GM18498 (cell line): ENCODE measurements around the gene CAMKK2.
"Not testable (repeated sequence)": the region's sequence is repeated elsewhere in the genome, so short reads cannot be mapped to it uniquely, and the experiment has no call there.

ENCODE experiments used
- ATAC-seq: cut with Tn5 transposase; IDR thresholded peaks from one replicate; pipeline ENCODE4 v1.9.1; 2021; ENCODE audit warnings: mild to moderate bottlenecking, moderate library complexity; ENCODE audit not compliant: unreplicated experiment

The CAMKK2 gene

DNA sequence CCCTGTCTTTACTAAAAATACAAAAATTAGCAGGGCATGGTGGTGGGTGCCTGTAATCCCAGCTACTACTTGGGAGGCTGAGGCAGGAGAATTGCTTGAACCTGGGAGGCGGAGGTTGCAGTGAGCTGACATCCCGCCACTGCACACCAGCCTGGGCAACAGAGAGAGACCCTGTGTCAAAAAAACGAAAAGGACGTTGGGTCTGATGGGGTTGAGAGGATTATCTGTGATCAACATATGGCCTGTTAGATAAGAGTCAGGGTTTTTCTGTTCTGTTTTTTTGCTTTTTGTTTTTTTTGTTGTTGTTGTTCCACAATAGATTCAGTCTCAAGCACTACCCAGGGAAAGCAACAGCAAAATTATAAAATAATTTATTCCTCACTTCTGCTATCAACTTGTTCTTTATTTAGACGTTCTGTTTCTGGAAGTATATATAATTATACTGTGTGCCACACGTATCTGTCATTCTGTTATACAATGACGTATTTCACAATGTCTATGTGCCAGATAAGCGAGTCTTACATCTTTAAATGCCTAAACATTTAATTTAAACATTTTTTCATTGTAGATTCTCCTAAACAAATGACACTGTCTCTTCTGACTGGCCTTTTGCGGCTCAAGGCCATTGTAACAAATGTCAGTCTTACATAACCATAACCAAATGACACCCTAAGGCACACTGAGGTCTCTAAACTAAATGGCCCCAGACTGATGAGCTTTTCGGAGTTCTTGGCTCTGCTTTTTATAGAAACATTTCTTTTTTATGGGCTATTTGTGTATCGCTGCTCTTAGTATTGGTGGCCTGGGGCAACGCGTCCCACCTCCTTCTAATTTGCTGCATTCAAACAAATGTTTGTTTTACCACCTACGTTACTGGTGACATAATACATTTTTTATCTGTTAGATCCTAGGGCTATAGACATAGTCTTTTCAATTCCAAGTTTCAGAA, 93.8 kb downstream of the CAMKK2 start:
- ATAC-seq: no peak

DNA sequence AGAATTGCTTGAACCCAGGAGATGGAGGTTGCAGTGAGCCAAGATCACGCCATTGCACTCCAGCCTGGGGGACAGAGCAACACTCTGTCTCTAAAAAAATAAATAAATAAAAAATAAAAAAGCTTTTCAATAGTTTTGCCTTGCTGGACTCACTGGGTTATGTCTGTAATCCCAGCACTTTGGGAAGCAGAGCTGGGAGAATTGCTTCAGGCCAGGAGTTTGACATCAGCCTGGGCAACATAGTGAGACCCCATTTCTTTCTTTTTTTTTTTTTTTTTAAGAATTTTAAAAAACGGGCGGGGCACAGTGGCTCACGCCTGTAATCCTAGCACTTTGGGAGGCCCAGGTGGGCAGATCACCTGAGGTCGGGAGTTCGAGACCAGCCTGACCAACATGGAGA, 95.4 kb downstream of the CAMKK2 start:
- not testable (repeated sequence) for ATAC-seq

DNA sequence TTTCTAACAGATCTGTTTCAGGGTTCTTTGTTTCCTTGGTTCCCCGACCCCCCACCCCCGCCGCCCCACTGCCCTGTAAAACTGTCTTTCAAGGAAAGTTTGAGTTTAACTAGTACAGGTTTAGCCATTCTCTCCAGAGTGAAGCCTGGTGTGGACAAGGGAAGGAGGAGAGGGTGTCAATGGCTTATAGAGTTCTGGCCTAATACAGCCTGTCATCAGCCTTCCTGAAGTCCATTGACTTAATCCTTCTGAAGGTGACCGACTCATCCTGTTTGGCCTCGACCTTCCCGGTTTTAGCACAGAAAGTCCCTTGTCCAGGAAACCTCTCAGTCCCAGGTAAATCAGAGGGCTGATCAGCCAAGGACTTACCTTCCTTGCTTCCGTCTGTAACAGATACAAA, 97.6 kb downstream of the CAMKK2 start:
- ATAC-seq: no peak

DNA sequence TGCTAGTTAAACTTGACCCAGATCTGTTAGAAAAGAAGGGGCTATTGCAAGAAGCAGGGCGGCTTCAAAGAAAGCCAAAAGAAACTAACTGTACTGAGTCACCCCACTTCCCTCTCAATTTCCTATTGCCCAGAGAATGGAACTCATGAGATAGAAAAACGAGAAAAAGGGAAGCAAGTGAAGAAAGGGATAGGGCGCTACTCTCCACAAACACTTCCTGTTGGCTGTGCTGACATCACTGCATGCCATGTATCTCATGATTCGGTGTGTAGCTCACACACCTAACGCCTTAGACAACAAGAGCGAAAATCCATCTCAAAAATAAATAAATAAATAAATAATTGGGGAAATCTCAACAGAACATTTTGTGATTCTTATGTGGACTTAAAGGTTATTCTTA, 99.6 kb downstream of the CAMKK2 start:
- ATAC-seq: no peak

DNA sequence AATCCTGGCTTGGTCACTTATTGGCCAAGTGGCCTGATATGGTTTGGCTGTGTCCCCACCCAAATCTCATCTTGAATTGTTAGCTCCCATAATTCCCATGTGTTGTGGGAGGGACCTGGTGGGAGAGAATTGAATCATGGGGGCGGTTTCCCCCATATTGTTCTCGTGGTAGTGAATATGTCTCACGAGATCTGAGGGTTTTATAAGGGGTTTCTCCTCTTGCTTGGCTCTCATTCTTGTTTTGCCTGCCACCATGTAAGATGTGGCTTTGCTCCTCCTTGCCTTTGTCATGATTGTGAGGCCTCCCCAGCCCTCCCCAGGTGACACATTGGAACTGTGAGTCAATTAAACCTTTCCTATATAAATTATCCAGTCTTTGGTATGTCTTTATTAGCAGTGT, 105.4 kb downstream of the CAMKK2 start:
- ATAC-seq: no peak

DNA sequence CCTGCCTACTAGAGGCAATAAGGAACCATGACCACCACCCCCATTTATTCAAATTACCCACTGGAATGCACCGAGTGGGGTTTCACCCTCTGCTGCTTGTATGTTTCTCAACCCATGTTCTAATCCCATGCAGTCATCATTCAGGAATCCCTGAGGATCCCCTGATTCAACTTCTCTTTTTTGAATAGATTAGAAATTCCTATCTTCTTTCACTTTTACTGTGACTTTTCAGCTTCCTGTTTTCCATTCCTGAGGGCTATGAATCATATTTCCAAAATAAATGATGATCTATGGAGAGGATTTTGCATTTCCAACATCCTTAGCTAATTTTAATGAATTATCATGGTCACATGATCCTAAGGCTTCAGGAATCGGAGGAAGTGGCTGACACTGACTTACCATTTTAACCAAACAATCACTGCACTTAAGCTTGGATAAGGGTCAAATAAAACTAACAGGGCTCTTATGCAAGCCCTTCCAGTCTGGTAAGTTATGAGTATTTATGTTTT, 105.9 kb downstream of the CAMKK2 start:
- ATAC-seq: no peak

DNA sequence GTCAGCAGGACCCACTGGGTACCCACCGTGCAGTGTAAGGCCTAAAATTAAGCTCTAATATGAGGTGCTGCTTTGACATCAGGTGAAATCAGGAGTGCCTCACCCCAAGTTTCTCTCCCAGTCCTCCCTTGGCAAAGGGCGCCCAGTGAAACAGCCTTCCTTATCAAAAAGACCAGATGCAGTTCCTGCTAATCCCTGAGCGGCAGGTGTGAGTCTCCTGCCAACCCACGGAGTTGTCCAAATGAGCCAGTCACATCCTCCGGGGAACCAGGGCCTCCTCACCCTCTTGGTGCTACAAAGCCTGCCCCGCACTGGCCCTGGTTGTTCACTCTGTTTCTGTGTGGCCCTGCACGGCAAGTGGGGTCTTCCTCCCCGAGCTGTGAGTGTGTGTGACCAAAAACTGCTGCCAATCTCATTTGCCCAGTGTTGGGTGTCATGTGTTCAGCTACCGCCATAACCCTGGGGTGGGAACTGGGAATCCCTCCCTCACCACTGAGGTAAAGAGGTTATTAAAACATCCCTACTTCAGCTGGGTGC, 106.8 kb downstream of the CAMKK2 start:
- ATAC-seq: no peak

DNA sequence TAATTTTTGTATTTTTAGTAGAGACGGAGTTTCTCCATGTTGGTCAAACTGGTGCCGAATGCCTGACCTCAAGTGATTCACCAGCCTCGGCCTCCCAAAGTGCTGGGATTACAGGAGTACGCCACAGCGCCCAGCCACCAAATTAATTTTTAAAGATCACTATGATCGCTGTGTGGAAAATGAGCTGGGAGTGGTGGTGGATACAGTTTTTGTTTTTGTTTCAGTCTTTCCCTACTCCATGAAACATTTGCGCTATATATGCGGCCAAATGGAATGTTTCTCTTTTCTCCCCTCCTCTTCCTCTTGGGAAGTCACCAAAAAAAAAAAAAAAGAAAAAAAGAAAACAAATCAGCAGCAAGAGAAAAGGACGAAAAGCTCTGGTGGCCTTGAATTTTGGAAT, 107.4 kb downstream of the CAMKK2 start:
- no peak for ATAC-seq

DNA sequence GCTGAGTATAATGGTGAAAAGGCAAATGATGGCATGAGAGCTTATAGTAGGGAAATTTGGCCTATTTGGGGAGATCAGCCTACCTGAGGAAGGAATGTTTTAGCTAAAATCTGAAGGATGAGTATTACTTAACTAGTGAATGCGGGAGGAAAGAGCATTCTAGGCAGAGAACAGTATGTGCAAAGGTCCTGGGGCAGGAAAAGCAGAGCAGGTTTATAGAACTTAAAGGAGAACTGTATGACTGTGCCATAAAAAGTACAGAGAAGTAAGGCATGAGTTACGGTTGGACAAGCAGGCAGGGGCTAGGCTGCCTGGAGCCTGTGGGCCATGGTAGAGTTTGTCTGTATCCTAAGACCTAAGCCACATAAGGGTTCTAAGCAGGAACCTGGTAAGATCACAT, 108.3 kb downstream of the CAMKK2 start:
- no peak for ATAC-seq
